Measurements from ENCODE around the gene LPP.
A peak's percentile ranks its signal among the peaks of the same experiment; 100 is the strongest.

The LPP gene

DNA sequence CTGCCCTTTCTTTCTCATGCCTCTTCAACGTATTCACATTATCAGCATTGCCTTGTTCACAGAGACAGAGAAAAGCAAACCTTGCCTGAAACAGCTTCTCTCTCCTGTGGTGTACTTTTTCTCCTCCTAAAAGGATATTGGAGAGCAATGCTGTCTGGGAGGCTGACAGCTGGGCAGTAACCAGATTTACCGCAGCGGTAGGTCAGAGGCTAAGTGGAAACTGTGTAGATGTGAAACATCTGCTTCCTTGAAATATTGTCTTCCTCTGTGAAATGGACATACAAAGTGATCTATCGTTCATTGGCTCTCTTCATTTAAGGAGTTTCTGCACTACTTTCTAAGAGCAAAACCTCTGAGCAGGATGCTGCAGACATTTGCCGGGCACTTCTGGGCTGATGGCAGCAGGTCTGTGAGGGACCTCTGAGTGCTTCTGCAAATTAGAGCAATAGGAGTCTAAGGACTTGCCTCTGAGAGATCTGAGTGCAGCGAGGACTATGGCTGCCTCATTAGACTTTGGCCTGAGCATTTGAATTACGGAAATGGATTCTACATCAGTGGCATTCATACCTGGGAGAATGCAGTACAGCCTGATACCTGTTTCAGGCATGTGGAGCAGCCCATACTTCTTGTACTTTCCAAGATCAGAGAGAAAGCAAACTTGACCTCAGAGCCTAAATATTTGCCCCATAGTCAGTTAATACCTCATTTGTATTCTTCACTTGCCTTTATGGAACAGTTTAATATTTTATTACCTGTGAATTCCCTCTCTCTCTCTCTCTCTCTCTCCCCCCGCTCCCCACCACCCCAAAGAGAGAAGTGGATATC is 757.3 kb downstream of the LPP start:
- no peaks in the 10 kb centered on the region for H3K9me3 Mint-ChIP-seq
- intact Hi-C loops (cut with micrococcal nuclease) = no loop called here
- H3K27me3 Mint-ChIP-seq = no peaks in the 10 kb centered on the region
- no peak overlapping the region for H3K4me3 Mint-ChIP-seq
- H3K36me3 Mint-ChIP-seq (ENCODE audit: low read depth) = no peaks in the 10 kb centered on the region
- peak overlapping the region; percentile 0 for H3K27ac Mint-ChIP-seq
- peaks cover 44% of the 10 kb centered on the region for H3K4me1 Mint-ChIP-seq (ENCODE audit: low read depth)

GRCh38 chr3:188913084-188913483 is 759.1 kb downstream of the LPP start:
- Mint-ChIP-seq H3K27me3 (no peaks in the 10 kb centered on the region), H3K4me3 (no peak overlapping the region), H3K4me1 (ENCODE audit: low read depth) (peaks cover 56% of the 10 kb centered on the region), H3K9me3 (no peaks in the 10 kb centered on the region), H3K36me3 (ENCODE audit: low read depth) (no peaks in the 10 kb centered on the region), H3K27ac (no peak overlapping the region)
- intact Hi-C loops (cut with micrococcal nuclease) = no loop called here

GRCh38 chr3:188914552-188914951 is 760.6 kb downstream of the LPP start:
- Mint-ChIP-seq H3K27ac (peak overlapping the region; percentile 91), H3K4me1 (ENCODE audit: low read depth) (peaks cover 68% of the 10 kb centered on the region), H3K36me3 (ENCODE audit: low read depth) (no peaks in the 10 kb centered on the region), H3K9me3 (no peaks in the 10 kb centered on the region), H3K4me3 (no peak overlapping the region), H3K27me3 (no peaks in the 10 kb centered on the region)
- intact Hi-C loops (cut with micrococcal nuclease) = loop anchor here (2.0 kb wide), 2 partner anchors 14 to 26 kb away; no protein-coding TSS in a partner anchor

- H3K4me1 Mint-ChIP-seq (ENCODE audit: low read depth) = peaks cover 68% of the 10 kb centered on the region
- H3K9me3 Mint-ChIP-seq = peaks cover 6% of the 10 kb centered on the region
- H3K27me3 Mint-ChIP-seq = no peaks in the 10 kb centered on the region
- H3K27ac Mint-ChIP-seq = peak overlapping the region; percentile 91
- H3K4me3 Mint-ChIP-seq = no peak overlapping the region
- intact Hi-C loops (cut with micrococcal nuclease) = loop anchor here (2.0 kb wide), 2 partner anchors 14 to 26 kb away; no protein-coding TSS in a partner anchor
- H3K36me3 Mint-ChIP-seq (ENCODE audit: low read depth) = peaks cover 5% of the 10 kb centered on the region
Observed at GRCh38 chr3:188915127-188915526, 761.2 kb downstream of the LPP start.

- Mint-ChIP-seq H3K27me3 (no peaks in the 10 kb centered on the region), H3K27ac (peak overlapping the region; percentile 91), H3K4me1 (ENCODE audit: low read depth) (peaks cover 58% of the 10 kb centered on the region), H3K36me3 (ENCODE audit: low read depth) (peaks cover 9% of the 10 kb centered on the region), H3K4me3 (no peak overlapping the region), H3K9me3 (peaks cover 9% of the 10 kb centered on the region)
- intact Hi-C loops (cut with micrococcal nuclease) = no loop called here
Observed at GRCh38 chr3:188916934-188917401, 763.0 kb downstream of the LPP start.

GRCh38 chr3:188918093-188918492 is 764.1 kb downstream of the LPP start:
- Mint-ChIP-seq H3K9me3 (peaks cover 9% of the 10 kb centered on the region), H3K36me3 (ENCODE audit: low read depth) (peaks cover 9% of the 10 kb centered on the region), H3K27ac (peak overlapping the region; percentile 91), H3K4me1 (ENCODE audit: low read depth) (peaks cover 58% of the 10 kb centered on the region), H3K27me3 (no peaks in the 10 kb centered on the region), H3K4me3 (no peak overlapping the region)
- intact Hi-C loops (cut with micrococcal nuclease) = no loop called here

GRCh38 chr3:188923671-188924070 is 769.7 kb downstream of the LPP start:
- no peak overlapping the region for H3K4me3 Mint-ChIP-seq
- H3K4me1 Mint-ChIP-seq (ENCODE audit: low read depth) = peaks cover 16% of the 10 kb centered on the region
- intact Hi-C loops (cut with micrococcal nuclease) = no loop called here
- no peak overlapping the region for H3K27ac Mint-ChIP-seq
- H3K27me3 Mint-ChIP-seq = no peaks in the 10 kb centered on the region
- H3K36me3 Mint-ChIP-seq (ENCODE audit: low read depth) = peaks cover 9% of the 10 kb centered on the region
- peaks cover 9% of the 10 kb centered on the region for H3K9me3 Mint-ChIP-seq

DNA sequence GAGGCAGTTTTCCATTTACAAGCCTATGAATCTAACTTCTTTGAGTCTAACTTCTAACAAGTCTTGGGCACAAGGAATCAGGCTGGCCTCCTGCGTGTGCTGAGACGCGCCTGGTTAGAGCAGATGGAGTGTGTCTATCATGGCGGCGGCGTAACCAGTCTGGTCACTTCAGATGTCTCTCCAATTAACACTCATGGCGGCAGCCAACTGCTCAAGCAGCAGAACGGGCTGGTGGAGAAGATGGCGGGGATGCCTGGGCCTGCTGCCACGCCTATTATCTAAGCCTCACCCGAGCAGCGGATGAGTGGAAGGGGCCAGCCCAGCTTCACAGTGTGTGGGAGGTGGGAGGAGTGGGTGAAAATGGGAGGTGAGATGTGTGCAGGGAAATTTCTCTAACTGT is 771.4 kb downstream of the LPP start:
- no peaks in the 10 kb centered on the region for H3K27me3 Mint-ChIP-seq
- intact Hi-C loops (cut with micrococcal nuclease) = no loop called here
- H3K9me3 Mint-ChIP-seq = peaks cover 1% of the 10 kb centered on the region
- H3K27ac Mint-ChIP-seq = no peak overlapping the region
- peaks cover 21% of the 10 kb centered on the region for H3K4me1 Mint-ChIP-seq (ENCODE audit: low read depth)
- peaks cover 1% of the 10 kb centered on the region for H3K36me3 Mint-ChIP-seq (ENCODE audit: low read depth)
- H3K4me3 Mint-ChIP-seq = no peak overlapping the region

- H3K4me3 Mint-ChIP-seq = no peak overlapping the region
- no peaks in the 10 kb centered on the region for H3K9me3 Mint-ChIP-seq
- H3K27me3 Mint-ChIP-seq = no peaks in the 10 kb centered on the region
- H3K4me1 Mint-ChIP-seq (ENCODE audit: low read depth) = peaks cover 28% of the 10 kb centered on the region
- no peaks in the 10 kb centered on the region for H3K36me3 Mint-ChIP-seq (ENCODE audit: low read depth)
- intact Hi-C loops (cut with micrococcal nuclease) = no loop called here
- no peak overlapping the region for H3K27ac Mint-ChIP-seq
Observed at GRCh38 chr3:188926111-188926510, 772.2 kb downstream of the LPP start.

- Mint-ChIP-seq H3K27me3 (no peaks in the 10 kb centered on the region), H3K4me1 (ENCODE audit: low read depth) (peaks cover 35% of the 10 kb centered on the region), H3K27ac (no peak overlapping the region), H3K36me3 (ENCODE audit: low read depth) (no peaks in the 10 kb centered on the region), H3K4me3 (no peak overlapping the region), H3K9me3 (no peaks in the 10 kb centered on the region)
- intact Hi-C loops (cut with micrococcal nuclease) = no loop called here
Observed at GRCh38 chr3:188926741-188927511, 773.0 kb downstream of the LPP start.

DNA sequence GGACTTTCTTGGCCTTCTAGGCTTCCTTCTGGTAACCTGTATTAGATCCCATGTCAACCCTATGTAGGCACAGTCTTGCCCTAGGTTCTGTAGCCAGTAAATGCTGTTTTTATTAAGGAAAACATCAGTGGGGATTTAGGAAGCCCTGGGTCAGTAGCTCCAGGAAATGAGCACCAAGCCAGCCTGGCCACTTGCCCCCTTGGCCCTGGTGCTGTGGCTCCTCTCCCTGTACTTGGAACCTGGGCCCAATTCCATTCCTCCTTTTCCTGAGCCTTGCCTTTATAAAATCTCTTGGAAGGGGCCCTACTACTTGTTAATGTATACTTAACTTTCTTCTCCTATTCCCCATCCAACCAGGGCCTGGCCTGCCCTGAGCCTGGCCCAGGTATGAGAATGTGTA is 774.0 kb downstream of the LPP start:
- Mint-ChIP-seq H3K9me3 (no peaks in the 10 kb centered on the region), H3K27ac (peak overlapping the region; percentile 13), H3K36me3 (ENCODE audit: low read depth) (no peaks in the 10 kb centered on the region), H3K27me3 (no peaks in the 10 kb centered on the region), H3K4me1 (ENCODE audit: low read depth) (peaks cover 40% of the 10 kb centered on the region), H3K4me3 (no peak overlapping the region)
- intact Hi-C loops (cut with micrococcal nuclease) = no loop called here

DNA sequence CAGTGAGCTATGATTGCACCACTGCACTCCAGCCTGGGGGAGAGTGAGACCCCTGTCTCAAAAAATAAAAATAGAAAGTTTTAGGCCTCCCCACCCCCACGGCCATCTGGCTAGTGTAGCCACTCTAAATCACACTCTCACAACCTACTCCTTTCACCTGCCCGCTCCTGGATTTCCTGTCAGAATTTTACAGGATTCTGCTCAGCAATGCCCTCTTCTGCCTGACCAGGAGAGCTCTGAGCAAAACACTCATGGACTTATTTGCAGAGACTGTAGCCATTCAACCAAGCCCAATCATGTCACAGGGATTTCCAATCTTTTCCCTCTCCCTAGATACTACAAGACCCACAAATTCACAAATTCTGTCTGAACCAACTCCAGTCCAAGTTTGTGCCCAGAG is 775.2 kb downstream of the LPP start:
- intact Hi-C loops (cut with micrococcal nuclease) = no loop called here
- H3K27ac Mint-ChIP-seq = peak overlapping the region; percentile 67
- no peaks in the 10 kb centered on the region for H3K36me3 Mint-ChIP-seq (ENCODE audit: low read depth)
- H3K9me3 Mint-ChIP-seq = no peaks in the 10 kb centered on the region
- peaks cover 47% of the 10 kb centered on the region for H3K4me1 Mint-ChIP-seq (ENCODE audit: low read depth)
- H3K27me3 Mint-ChIP-seq = no peaks in the 10 kb centered on the region
- no peak overlapping the region for H3K4me3 Mint-ChIP-seq

DNA sequence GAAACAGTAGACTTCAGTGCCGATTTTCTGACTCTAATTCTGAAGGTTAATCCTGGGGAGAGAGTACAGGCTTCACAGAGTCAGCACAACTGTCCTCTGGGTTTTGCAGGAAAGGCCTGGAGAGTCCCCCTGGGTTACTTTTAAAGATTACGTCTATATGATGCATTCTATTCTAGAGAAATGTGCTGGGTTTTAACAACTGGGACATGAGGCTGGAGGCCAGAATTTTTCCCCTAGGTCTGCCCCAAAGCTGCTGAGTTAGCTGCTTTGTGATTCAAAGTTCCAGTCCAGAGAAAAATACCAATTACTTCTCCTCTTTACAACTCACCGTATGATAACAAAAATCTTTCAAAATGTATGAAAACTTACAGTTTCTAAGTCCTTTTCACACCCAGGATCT is 777.1 kb downstream of the LPP start:
- H3K36me3 Mint-ChIP-seq (ENCODE audit: low read depth) = no peaks in the 10 kb centered on the region
- no peak overlapping the region for H3K4me3 Mint-ChIP-seq
- H3K27ac Mint-ChIP-seq = peak overlapping the region; percentile 0
- H3K9me3 Mint-ChIP-seq = no peaks in the 10 kb centered on the region
- peaks cover 53% of the 10 kb centered on the region for H3K4me1 Mint-ChIP-seq (ENCODE audit: low read depth)
- intact Hi-C loops (cut with micrococcal nuclease) = no loop called here
- H3K27me3 Mint-ChIP-seq = no peaks in the 10 kb centered on the region

DNA sequence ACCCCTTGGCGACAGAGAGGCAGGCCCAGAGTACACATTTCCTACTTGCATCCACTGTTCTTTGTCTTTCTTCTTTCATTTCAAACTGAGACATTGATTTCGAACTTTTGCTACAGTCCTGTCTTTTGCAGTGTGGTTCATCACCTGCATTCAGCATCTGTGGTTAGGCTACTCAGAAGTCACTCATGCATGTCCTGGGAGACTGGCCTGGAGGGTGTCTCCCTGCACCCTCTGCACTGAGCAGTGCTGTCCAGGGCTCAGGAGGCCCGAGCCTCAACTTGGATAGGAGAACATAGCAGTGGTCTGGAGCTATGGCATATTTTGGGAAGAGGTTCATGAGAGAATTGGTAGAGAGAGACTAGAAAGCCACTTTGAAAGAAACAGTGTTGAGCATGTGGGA is 777.6 kb downstream of the LPP start:
- no peaks in the 10 kb centered on the region for H3K27me3 Mint-ChIP-seq
- H3K9me3 Mint-ChIP-seq = no peaks in the 10 kb centered on the region
- no peak overlapping the region for H3K4me3 Mint-ChIP-seq
- peaks cover 53% of the 10 kb centered on the region for H3K4me1 Mint-ChIP-seq (ENCODE audit: low read depth)
- intact Hi-C loops (cut with micrococcal nuclease) = no loop called here
- H3K27ac Mint-ChIP-seq = peak overlapping the region; percentile 0
- H3K36me3 Mint-ChIP-seq (ENCODE audit: low read depth) = no peaks in the 10 kb centered on the region

Measured in dendritic cell treated with granulocyte-macrophage colony-stimulating factor and Interleukin-4, amounts not matched to agents 40 ng/mL and 50 ng/mL, for 4 days (primary cell).